NCI-H524 (cell line): ENCODE measurements around the gene IFNA16.
A peak's percentile ranks its signal among the peaks of the same experiment; 100 is the strongest.
"Not testable (repeated sequence)": the region's sequence is repeated elsewhere in the genome, so short reads cannot be mapped to it uniquely, and the experiment has no call there.

Source experiments
- DNase-seq, 2 experiments: peaks; one replicate each; lab custom pipeline; 2025; lab: John Stamatoyannopoulos, UW

The IFNA16 gene

DNA sequence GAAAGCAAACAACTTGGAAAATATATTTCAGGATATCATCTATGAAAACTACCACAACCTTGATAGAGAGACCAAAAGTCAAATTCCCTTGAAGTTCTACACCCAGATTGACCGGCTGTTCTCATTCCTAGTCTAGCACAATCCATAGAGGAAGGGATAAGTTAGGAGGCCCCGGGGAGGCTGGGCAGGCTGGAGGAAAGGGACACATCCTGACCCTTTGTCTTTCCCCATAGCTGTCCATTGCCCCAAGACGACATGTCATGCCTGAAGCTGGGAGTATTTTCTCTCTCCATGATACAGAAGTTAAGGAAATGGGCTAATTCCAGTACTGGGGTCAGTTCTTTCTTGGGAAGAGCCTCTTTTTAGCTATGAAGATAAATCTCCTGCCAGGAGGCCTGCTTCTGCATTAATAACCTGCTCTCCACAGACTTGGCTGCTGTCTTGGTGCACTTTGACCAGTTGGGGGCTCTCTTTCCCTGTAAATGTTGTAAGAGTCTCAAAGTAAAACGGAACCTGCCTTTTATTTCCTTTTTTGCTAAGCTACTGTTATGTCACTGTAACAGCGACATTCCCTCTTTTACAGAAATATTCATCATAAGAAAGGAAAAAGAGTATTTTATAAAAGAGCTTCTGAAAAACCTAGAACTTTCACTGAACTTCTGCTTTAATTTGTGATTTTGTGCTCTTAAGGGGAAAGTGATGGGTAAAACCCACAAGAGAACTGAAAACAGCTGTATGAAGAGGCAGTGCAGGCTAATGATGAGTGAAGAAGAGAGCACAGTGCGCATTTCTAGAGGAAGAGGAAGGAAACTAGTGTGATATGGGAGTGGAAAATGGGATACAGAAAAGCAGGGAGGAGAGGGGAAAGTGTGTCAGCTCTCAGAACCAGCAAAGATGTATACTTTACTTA is 22.0 kb downstream of the IFNA16 start:
- peak in 1 of 2 experiments; percentile 35 for DNase-seq

DNA sequence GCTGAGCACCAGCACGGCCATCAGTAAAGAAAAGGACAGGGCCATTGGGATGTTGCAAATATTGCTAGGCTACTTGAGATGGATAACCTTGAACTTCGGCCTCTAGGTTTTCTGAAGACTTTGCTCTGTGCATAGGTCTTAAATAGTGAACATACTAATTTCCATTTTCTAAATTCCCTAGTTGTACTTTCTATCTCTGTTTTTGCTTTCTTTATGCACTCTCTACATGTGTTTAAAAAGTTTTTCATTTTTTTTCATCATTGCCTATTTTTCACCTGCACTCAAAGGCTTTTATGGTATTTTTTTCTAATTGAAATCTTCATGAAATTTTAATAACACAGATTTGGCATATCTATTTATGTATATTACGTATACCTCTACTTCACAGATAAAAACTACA is 29.6 kb downstream of the IFNA16 start, which contains the start of gene IFNA4:
Gene IFNA4, minus strand, starts transcription at position 101 of the 400 bp plus-strand sequence. Its CDS starts 56 bp downstream, at position 45.
- DNase-seq, result not testable (repeated sequence)

DNA sequence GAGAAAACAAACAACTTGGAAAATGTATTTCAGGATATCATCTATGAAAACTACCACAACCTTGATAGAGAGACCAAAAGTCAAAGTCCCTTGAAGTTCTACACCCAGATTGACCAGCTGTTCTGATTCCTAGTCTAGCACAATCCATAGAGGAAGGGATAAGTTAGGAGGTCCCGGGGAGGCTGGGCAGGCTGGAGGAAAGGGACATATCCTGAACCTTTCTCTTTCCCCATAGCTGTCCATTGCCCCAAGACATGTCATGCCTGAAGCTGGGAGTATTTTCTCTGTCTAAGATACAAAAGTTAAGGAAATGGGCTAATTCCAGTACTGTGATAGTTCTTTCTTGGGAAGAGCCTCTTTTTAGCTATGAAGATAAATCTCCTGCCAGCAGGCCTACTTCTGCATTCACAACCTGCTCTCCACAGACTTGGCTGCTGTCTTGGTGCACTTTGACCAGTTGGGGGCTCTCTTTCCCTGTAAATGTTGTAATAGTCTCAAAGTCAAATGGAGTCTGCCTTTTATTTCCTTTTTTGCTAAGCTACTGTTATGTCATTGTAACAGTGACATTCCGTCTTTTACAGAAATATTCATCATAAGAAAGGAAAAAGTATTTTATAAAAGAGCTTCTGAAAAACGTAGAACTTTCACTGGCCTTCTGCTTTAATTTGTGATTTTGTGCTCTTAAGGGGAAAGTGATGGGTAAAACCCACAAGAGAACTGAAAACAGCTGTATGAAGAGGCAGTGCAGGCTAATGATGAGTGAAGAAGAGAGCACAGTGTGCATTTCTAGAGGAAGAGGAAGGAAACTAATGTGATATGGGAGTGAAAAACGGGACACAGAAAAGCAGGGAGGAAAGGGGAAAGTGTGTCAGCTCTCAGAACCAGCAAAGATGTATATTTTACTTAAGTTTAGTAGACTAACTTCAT is 34.0 kb downstream of the IFNA16 start:
- DNase-seq, result peak in 1 of 2 experiments; percentile 19

DNA sequence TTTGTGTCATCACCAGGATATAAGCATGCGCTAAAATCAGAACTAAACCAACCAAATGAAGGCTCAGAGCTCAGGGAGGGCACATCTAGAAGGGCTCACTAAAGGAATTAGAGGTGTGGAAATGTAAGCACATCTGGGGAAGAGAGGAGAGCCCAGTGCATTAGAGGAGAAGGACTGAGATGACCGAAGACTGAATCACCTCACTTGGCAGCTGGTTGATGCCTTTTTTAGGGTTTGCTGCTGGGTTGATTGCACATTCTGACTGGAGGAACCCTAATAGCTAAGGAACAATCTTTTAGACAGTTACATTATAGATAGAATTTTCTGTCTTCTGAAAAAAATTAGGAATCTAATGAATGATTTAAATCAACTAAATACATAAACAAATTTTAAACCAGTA is 42.4 kb downstream of the IFNA16 start:
- no peak for DNase-seq

- no peak for DNase-seq
Observed at GRCh38 chr9:21172156-21172555, 45.0 kb downstream of the IFNA16 start.

- no peak for DNase-seq
Observed at GRCh38 chr9:21171351-21171750, 45.8 kb downstream of the IFNA16 start.

- DNase-seq, result not testable (repeated sequence)
Observed at GRCh38 chr9:21166560-21166959, 50.6 kb downstream of the IFNA16 start, which contains the start of gene IFNA21. Gene IFNA21 (minus strand): TSS chr9:21166660. CDS start chr9:21166612, 48 bp downstream.
